GM12878 (cell line): ENCODE measurements around the gene ZNF546. TPM values are rescaled to one million over a fixed set of nuclear protein-coding genes. Genes with fewer than 3 reads are reported as not detected.
A peak's percentile ranks its signal among the peaks of the same experiment; 100 is the strongest.

Experiments
- ASH2L ChIP-seq: fragments of 300-600, 200-600 bp; sonication (generic); IDR thresholded peaks from 2 replicates; pipeline ENCODE4 v1.6.1; 2017; ENCODE audit warnings: low read depth, mild to moderate bottlenecking, borderline replicate concordance
- BACH1 ChIP-seq: fragments of 450-650 bp; IDR thresholded peaks from 2 replicates; pipeline ENCODE4 v1.6.1; 2017; ENCODE audit warnings: mild to moderate bottlenecking, borderline replicate concordance
- BMI1 ChIP-seq: fragments of 450-650 bp; IDR thresholded peaks from 2 replicates; pipeline ENCODE4 v1.6.1; 2016; ENCODE audit warnings: mild to moderate bottlenecking, moderate library complexity, borderline replicate concordance
- CEBPB ChIP-seq, 2 experiments: fragments of 150-350 bp in 1 of 2; IDR thresholded peaks; 2 replicates each; pipeline ENCODE4 v1.6.1; 2012 to 2014; ENCODE audit warnings: low read depth in 2 of 2, low read length in 2 of 2, borderline replicate concordance in 1 of 2, inconsistent platforms in 1 of 2
- CHD1 ChIP-seq: IDR thresholded peaks from 2 replicates; pipeline ENCODE4 v1.6.1; 2012; ENCODE audit warnings: low read depth, low read length, improper control_type of control experiment
- CREM ChIP-seq: IDR thresholded peaks from 2 replicates; pipeline ENCODE4 v1.6.1; 2014; ENCODE audit warnings: antibody characterized with exemption, low read depth
- DPF2 ChIP-seq: fragments of 450-650 bp; IDR thresholded peaks from 2 replicates; pipeline ENCODE4 v1.6.1; 2017; ENCODE audit warnings: mild to moderate bottlenecking
- ESRRA ChIP-seq: IDR thresholded peaks from 2 replicates; pipeline ENCODE4 v1.6.1; 2012; ENCODE audit warnings: mild to moderate bottlenecking, low read length, improper control_type of control experiment
- MTA3 ChIP-seq: IDR thresholded peaks from 2 replicates; pipeline ENCODE4 v1.6.1; 2012; ENCODE audit warnings: low read length, inconsistent platforms, borderline replicate concordance
- NR2F1 ChIP-seq: fragments of 450-650 bp; conservative IDR thresholded peaks from 2 replicates; pipeline ENCODE4 v1.6.1; 2017; ENCODE audit warnings: mild to moderate bottlenecking
- POLR2AphosphoS5 ChIP-seq: IDR thresholded peaks from 2 replicates; pipeline ENCODE4 v1.6.1; 2011; ENCODE audit warnings: mild to moderate bottlenecking, low read length, inconsistent platforms
- RAD21 ChIP-seq: IDR thresholded peaks from 2 replicates; pipeline ENCODE4 v1.6.1; 2011; ENCODE audit warnings: mild to moderate bottlenecking, low read depth, low read length, moderate library complexity; ENCODE audit not compliant: insufficient read depth
- SMAD5 ChIP-seq: IDR thresholded peaks from 2 replicates; pipeline ENCODE4 v1.6.1; 2016; ENCODE audit warnings: antibody characterized with exemption, low read depth
- SUZ12 ChIP-seq: fragments of 200-600 bp; sonication (generic); IDR thresholded peaks from one replicate; pipeline ENCODE4 v1.6.1; 2018; ENCODE audit warnings: antibody characterized with exemption, mild to moderate bottlenecking; ENCODE audit not compliant: unreplicated experiment
- TCF7 ChIP-seq: IDR thresholded peaks from 2 replicates; pipeline ENCODE4 v1.6.1; 2014; ENCODE audit warnings: antibody characterized with exemption, borderline replicate concordance
- ZBED1 ChIP-seq: IDR thresholded peaks from 2 replicates; pipeline ENCODE4 v1.6.1; 2016; ENCODE audit warnings: borderline replicate concordance
- polyA plus RNA-seq, 11 experiments: library from polyadenylated mRNA; depleted of rRNA in 4 of 11; unstranded in 6 of 11; stranded (reverse) in 5 of 11; fragments of >200 nt; fragmentation: Nextera tagmentation in 4 of 11; fragmentation: Illumina TruSeq in 1 of 11; extraction: Ambion mirVana in 4 of 11; extraction: Trizol in 1 of 11; gene quantifications; 1 replicate in 1 of 11; 2 replicates in 10 of 11; pipeline versions ENCODE4 v1.2.1 to v1.2.3, GENCODE V29; 2011 to 2016; ENCODE audit warnings: inconsistent platforms in 2 of 11, missing spikeins in 2 of 11, low read depth in 1 of 11
- total RNA-seq, 4 experiments: library from RNA; depleted of rRNA in 3 of 4; stranded (reverse); fragments of >200 nt in 3 of 4; fragmentation: Illumina TruSeq in 1 of 4; extraction: Trizol in 1 of 4; gene quantifications; 2 replicates each; pipeline versions ENCODE4 v1.2.1 to v1.2.3, GENCODE V29; 2013 to 2021
- TF ChIP-seq, protein P1 (sequence below): fragments of 150-350 bp; IDR thresholded peaks from 2 replicates; pipeline ENCODE4 v1.6.1; 2014; ENCODE audit warnings: mild to moderate bottlenecking, low read depth, low read length
- TF ChIP-seq, protein P2 (sequence below): fragments of 450-650 bp; conservative IDR thresholded peaks from 2 replicates; pipeline ENCODE4 v1.6.1; 2017; ENCODE audit warnings: mild to moderate bottlenecking, moderate library complexity
- TF ChIP-seq, protein P3 (sequence below): fragments of 150-350 bp; IDR thresholded peaks from 2 replicates; pipeline ENCODE4 v1.6.1; 2016; ENCODE audit warnings: low read depth, low read length
- TF ChIP-seq, protein P4 (sequence below): fragments of 450-650 bp; IDR thresholded peaks from 2 replicates; pipeline ENCODE4 v1.6.1; 2018; ENCODE audit warnings: mild to moderate bottlenecking, low read depth, moderate library complexity; ENCODE audit not compliant: partially characterized antibody

Gene ZNF546
- total and polyA plus RNA-seq, 10 of the 15 experiments (the other 5 are each of a cell fraction or from before 2014, with no cell fraction given): 0.88 to 4.1 (median 2.4) TPM

DNA sequence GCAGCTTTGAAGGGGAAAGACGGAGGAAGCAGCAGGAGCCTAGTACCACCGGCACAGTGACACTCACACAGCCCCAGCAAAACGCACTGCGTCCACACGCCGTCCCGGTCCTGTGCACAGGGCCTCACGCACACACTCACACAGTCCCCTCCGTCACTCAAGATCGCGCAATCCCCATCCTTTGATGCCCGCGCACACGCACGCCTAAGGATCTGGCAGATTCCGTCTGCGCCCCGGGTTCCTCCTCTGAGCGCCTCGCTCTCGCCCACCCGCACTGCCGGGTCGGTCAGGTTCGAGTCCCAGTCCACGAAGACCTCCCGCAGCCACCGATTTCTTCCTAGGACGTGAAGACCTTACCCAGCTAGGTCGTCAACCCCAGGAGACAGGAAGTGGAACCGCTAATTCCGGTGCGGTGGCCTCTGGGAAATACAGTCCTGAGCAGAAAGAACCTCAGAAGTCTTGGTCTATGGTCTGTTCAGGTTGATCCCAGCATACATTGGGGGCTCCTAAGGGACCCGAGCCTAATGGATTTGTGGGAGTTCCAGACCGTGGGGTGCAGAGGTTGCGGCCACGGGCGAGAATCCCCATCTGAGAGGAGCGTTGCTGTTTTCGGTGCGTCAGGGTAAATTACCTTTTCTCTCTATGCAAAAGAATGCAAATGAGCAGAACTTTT, 59.1 kb downstream of the ZNF546 start, which contains the start of gene ZNF780B (continued):
- TF ChIP-seq SMAD5 (no peak), POLR2AphosphoS5 (peak; percentile 84), ASH2L (no peak), CEBPB (IDR thresholded peaks at IDR 0.05; ENCODE audit: borderline replicate concordance in 1 of 2, low read depth in 2 of 2, low read length in 2 of 2) (no peak), MTA3 (no peak), ZBED1 (no peak), RAD21 (no peak), TCF7 (no peak), SUZ12 (no peak), ESRRA (no peak), NR2F1 (peak; percentile 38), CREM (peak; percentile 70), BMI1 (no peak), CHD1 (no peak), BACH1 (peak; percentile 57; the same call in 1 of the 2 replicates), DPF2 (no peak)
- TF ChIP-seq, protein P1, sequence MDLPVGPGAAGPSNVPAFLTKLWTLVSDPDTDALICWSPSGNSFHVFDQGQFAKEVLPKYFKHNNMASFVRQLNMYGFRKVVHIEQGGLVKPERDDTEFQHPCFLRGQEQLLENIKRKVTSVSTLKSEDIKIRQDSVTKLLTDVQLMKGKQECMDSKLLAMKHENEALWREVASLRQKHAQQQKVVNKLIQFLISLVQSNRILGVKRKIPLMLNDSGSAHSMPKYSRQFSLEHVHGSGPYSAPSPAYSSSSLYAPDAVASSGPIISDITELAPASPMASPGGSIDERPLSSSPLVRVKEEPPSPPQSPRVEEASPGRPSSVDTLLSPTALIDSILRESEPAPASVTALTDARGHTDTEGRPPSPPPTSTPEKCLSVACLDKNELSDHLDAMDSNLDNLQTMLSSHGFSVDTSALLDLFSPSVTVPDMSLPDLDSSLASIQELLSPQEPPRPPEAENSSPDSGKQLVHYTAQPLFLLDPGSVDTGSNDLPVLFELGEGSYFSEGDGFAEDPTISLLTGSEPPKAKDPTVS: no peak
- TF ChIP-seq, protein P2, sequence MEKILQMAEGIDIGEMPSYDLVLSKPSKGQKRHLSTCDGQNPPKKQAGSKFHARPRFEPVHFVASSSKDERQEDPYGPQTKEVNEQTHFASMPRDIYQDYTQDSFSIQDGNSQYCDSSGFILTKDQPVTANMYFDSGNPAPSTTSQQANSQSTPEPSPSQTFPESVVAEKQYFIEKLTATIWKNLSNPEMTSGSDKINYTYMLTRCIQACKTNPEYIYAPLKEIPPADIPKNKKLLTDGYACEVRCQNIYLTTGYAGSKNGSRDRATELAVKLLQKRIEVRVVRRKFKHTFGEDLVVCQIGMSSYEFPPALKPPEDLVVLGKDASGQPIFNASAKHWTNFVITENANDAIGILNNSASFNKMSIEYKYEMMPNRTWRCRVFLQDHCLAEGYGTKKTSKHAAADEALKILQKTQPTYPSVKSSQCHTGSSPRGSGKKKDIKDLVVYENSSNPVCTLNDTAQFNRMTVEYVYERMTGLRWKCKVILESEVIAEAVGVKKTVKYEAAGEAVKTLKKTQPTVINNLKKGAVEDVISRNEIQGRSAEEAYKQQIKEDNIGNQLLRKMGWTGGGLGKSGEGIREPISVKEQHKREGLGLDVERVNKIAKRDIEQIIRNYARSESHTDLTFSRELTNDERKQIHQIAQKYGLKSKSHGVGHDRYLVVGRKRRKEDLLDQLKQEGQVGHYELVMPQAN: peak; percentile 53
- TF ChIP-seq, protein P3, sequence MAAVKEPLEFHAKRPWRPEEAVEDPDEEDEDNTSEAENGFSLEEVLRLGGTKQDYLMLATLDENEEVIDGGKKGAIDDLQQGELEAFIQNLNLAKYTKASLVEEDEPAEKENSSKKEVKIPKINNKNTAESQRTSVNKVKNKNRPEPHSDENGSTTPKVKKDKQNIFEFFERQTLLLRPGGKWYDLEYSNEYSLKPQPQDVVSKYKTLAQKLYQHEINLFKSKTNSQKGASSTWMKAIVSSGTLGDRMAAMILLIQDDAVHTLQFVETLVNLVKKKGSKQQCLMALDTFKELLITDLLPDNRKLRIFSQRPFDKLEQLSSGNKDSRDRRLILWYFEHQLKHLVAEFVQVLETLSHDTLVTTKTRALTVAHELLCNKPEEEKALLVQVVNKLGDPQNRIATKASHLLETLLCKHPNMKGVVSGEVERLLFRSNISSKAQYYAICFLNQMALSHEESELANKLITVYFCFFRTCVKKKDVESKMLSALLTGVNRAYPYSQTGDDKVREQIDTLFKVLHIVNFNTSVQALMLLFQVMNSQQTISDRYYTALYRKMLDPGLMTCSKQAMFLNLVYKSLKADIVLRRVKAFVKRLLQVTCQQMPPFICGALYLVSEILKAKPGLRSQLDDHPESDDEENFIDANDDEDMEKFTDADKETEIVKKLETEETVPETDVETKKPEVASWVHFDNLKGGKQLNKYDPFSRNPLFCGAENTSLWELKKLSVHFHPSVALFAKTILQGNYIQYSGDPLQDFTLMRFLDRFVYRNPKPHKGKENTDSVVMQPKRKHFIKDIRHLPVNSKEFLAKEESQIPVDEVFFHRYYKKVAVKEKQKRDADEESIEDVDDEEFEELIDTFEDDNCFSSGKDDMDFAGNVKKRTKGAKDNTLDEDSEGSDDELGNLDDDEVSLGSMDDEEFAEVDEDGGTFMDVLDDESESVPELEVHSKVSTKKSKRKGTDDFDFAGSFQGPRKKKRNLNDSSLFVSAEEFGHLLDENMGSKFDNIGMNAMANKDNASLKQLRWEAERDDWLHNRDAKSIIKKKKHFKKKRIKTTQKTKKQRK: no peak
- TF ChIP-seq, protein P4, sequence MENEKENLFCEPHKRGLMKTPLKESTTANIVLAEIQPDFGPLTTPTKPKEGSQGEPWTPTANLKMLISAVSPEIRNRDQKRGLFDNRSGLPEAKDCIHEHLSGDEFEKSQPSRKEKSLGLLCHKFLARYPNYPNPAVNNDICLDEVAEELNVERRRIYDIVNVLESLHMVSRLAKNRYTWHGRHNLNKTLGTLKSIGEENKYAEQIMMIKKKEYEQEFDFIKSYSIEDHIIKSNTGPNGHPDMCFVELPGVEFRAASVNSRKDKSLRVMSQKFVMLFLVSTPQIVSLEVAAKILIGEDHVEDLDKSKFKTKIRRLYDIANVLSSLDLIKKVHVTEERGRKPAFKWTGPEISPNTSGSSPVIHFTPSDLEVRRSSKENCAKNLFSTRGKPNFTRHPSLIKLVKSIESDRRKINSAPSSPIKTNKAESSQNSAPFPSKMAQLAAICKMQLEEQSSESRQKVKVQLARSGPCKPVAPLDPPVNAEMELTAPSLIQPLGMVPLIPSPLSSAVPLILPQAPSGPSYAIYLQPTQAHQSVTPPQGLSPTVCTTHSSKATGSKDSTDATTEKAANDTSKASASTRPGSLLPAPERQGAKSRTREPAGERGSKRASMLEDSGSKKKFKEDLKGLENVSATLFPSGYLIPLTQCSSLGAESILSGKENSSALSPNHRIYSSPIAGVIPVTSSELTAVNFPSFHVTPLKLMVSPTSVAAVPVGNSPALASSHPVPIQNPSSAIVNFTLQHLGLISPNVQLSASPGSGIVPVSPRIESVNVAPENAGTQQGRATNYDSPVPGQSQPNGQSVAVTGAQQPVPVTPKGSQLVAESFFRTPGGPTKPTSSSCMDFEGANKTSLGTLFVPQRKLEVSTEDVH: no peak
- TF ChIP-seq, all 136 proteins: peak for 37
